HCT116 (cell line): ENCODE results near the gene BICD1. TPM values are rescaled to one million over a fixed set of nuclear protein-coding genes. Genes with fewer than 3 reads are reported as not detected.

Source experiments
- ATAC-seq: fragments of 200-7000 bp; cut with Tn5 transposase; 2 replicates; pipeline ENCODE4 v1.9.1; 2020; ENCODE audit warnings: mild to moderate bottlenecking, moderate library complexity
- BruUV-seq: library from RNA; stranded (reverse); fragments of 400-500 nt; replicated peaks from 2 replicates; lab custom pipeline; 2021; lab: Mats Ljungman, UMichigan
- CTCF ChIA-PET: fragments of 300-600 bp; sonication (Branson Sonifier 250); formaldehyde crosslinking; loops from one replicate; lab custom pipeline; 2021; ENCODE audit warnings: antibody characterized with exemption; lab: Charles Lee
- POLR2A ChIA-PET: fragments of 300-600, 350-600 bp; sonication (Branson Sonifier 250); formaldehyde crosslinking; loops from one replicate; lab custom pipeline; 2021; ENCODE audit warnings: antibody characterized with exemption; lab: Charles Lee
- RAD21 ChIA-PET, 2 experiments: fragments of 300-600 bp; sonication (Branson Sonifier 250); formaldehyde crosslinking; loops; one replicate each; lab custom pipeline; 2023; ENCODE audit warnings: low total read pairs in 2 of 2; ENCODE audit not compliant: uncharacterized antibody in 2 of 2, unreplicated experiment in 2 of 2, low non-redundant PET in 1 of 2; lab: Charles Lee
- DNase-seq: peaks from one replicate; pipeline ENCODE4 v3.0.0-alpha.2; 2010; ENCODE audit warnings: low read depth, low spot score
- H2AFZ ChIP-seq: fragments of 200-600 bp; shearing (Covaris generic), sonication (generic); 2 replicates; pipeline ENCODE4 v1.6.1; 2017; ENCODE audit warnings: low read depth, mixed run types, mixed read lengths, antibody characterized with exemption, low read length; ENCODE audit not compliant: poor library complexity, severe bottlenecking
- H3K27ac ChIP-seq: 2 replicates; pipeline ENCODE4 v1.5.1; 2012; ENCODE audit warnings: low read depth, low read length
- H3K27me3 ChIP-seq: fragments of 200-600 bp; sonication (generic); 2 replicates; pipeline ENCODE4 v1.6.1; 2016; ENCODE audit warnings: mixed run types, low read length, mixed read lengths; ENCODE audit not compliant: insufficient read depth
- H3K36me3 ChIP-seq, 2 experiments: fragments of 200-500 bp in 1 of 2; fragments of 200-600 bp in 1 of 2; sonication (Bioruptor generic) in 1 of 2; sonication (generic) in 1 of 2; 2 replicates each; pipeline versions ENCODE4 v1.5.1 to v1.6.1; 2014 to 2016; ENCODE audit warnings: low read length in 2 of 2, inconsistent platforms in 1 of 2, mixed read lengths in 1 of 2, mixed run types in 1 of 2; ENCODE audit not compliant: insufficient read depth in 2 of 2, control insufficient read depth in 1 of 2
- H3K4me1 ChIP-seq, 2 experiments: fragments of 200-600 bp in 1 of 2; sonication (generic) in 1 of 2; 2 replicates each; pipeline versions ENCODE4 v1.5.1 to v1.6.1; 2012 to 2017; ENCODE audit warnings: low read length in 2 of 2, inconsistent platforms in 1 of 2, mild to moderate bottlenecking in 1 of 2, mixed read lengths in 1 of 2, mixed run types in 1 of 2, moderate library complexity in 1 of 2; ENCODE audit not compliant: insufficient read depth in 2 of 2, control insufficient read depth in 1 of 2
- H3K4me2 ChIP-seq: fragments of 200-600 bp; sonication (generic); 2 replicates; pipeline ENCODE4 v1.6.1; 2017; ENCODE audit warnings: mixed run types, low read length, mixed read lengths
- H3K4me3 ChIP-seq, 2 experiments: fragments of 200-600 bp in 1 of 2; sonication (generic) in 1 of 2; replicated peaks in 1 of 2; 2 replicates each; pipeline ENCODE4 v1.5.1; 2011 to 2016; ENCODE audit warnings: low read length in 2 of 2, control low read depth in 1 of 2, low read depth in 1 of 2, mild to moderate bottlenecking in 1 of 2, mixed read lengths in 1 of 2, mixed run types in 1 of 2
- H3K79me2 ChIP-seq: fragments of 200-600 bp; sonication (generic); 2 replicates; pipeline ENCODE4 v1.6.1; 2017; ENCODE audit warnings: mild to moderate bottlenecking, mixed run types, low read length, moderate library complexity, mixed read lengths; ENCODE audit not compliant: insufficient read depth
- H3K9ac ChIP-seq: fragments of 200-600 bp; sonication (generic); 2 replicates; pipeline ENCODE4 v1.6.1; 2016; ENCODE audit warnings: low read length, mixed read lengths
- H3K9me2 ChIP-seq: fragments of 200-600 bp; sonication (generic), shearing (Covaris generic); 2 replicates; pipeline ENCODE4 v1.6.1; 2017; ENCODE audit warnings: mixed run types, mild to moderate bottlenecking, moderate library complexity; ENCODE audit not compliant: insufficient read depth
- H3K9me3 ChIP-seq, 2 experiments: fragments of 200-500 bp in 1 of 2; fragments of 200-600 bp in 1 of 2; sonication (Bioruptor generic) in 1 of 2; sonication (generic) in 1 of 2; 2 replicates each; pipeline ENCODE4 v1.6.1; 2014 to 2017; ENCODE audit warnings: low read length in 2 of 2, mixed read lengths in 2 of 2, inconsistent platforms in 1 of 2, low read depth in 1 of 2, mild to moderate bottlenecking in 1 of 2, mixed run types in 1 of 2, moderate library complexity in 1 of 2; ENCODE audit not compliant: control insufficient read depth in 1 of 2, insufficient read depth in 1 of 2
- H4K20me1 ChIP-seq: fragments of 200-600 bp; sonication (generic), shearing (Covaris generic); 2 replicates; pipeline ENCODE4 v1.6.1; 2017; ENCODE audit warnings: mixed run types, mild to moderate bottlenecking, moderate library complexity; ENCODE audit not compliant: insufficient read depth
- EZH2 ChIP-seq: fragments of 200-600 bp; sonication (generic); IDR thresholded peaks from 2 replicates; pipeline ENCODE4 v1.6.1; 2017; ENCODE audit warnings: antibody characterized with exemption, mixed run types
- EZH2phosphoT487 ChIP-seq: fragments of 200-600 bp; IDR thresholded peaks from 2 replicates; pipeline ENCODE4 v1.6.1; 2018; ENCODE audit warnings: antibody characterized with exemption, borderline replicate concordance
- TCF7L2 ChIP-seq: IDR thresholded peaks from 2 replicates; pipeline ENCODE4 v1.7.0; 2011; ENCODE audit warnings: borderline replicate concordance, inconsistent platforms; ENCODE audit not compliant: insufficient read depth, insufficient read length; ENCODE audit errors: extremely low read depth
- ZBTB33 ChIP-seq: IDR thresholded peaks from 2 replicates; pipeline ENCODE4 v1.6.1; 2011; ENCODE audit warnings: mild to moderate bottlenecking, low read length, moderate library complexity; ENCODE audit not compliant: insufficient replicate concordance; ENCODE audit errors: extremely low read depth
- ZFX ChIP-seq: fragments of 450-650 bp; IDR thresholded peaks from 2 replicates; pipeline ENCODE4 v1.6.1; 2017
- intact Hi-C: fragments of 100-400 bp; cut with micrococcal nuclease; formaldehyde crosslinking; loops from 2 replicates; pipeline ENCODE4 v1.10.0; 2022
- total RNA-seq: library from RNA; stranded (reverse); gene quantifications from one replicate; pipeline ENCODE4 v1.2.1, GENCODE V29; 2021; ENCODE audit not compliant: unreplicated experiment
- TF ChIP-seq, protein P1 (sequence below): IDR thresholded peaks from 2 replicates; pipeline ENCODE4 v1.6.1; 2012

The BICD1 gene
- total RNA-seq, 1 experiment from 2014 or later = 32.5 TPM

DNA sequence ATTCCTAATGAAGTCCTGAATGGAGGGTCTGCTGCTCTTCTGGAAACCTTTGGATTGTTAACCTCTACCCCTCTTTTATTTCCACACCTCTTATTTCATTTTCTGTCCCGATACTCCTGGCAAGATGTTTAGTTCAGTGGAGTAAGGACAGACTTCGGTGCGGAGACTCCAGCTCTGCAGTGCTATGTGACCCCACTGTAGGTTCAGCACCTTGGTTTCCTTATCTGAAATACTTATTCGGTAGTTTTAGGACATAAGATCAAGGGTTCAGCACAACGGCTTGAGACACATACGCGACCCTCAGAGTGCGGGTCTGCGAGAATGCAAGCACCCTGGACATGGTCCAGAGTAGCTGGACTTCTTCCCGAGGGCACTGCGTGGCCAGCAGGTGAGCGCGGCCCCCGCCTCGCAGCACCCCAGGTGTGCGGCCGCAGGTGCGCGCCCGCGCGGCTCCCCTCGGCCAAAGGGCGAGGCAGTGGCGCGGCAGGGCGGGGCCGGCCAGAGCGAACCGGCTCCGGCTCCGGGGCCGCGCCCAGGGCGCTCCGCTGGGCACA, 292.2 kb downstream of the BICD1 start:
- DNase-seq (no peak), ATAC-seq (no peak)
- peak overlapping the region; percentile 66 to 83 for H3K4me3 ChIP-seq
- no peaks in the 10 kb centered on the region for H3K9me2 ChIP-seq
- no peaks in the 10 kb centered on the region for H4K20me1 ChIP-seq
- TF ChIP-seq ZFX (no peak), TCF7L2 (peak; percentile 4), EZH2 (no peak), ZBTB33 (no peak), EZH2phosphoT487 (no peak)
- TF ChIP-seq, protein P1, sequence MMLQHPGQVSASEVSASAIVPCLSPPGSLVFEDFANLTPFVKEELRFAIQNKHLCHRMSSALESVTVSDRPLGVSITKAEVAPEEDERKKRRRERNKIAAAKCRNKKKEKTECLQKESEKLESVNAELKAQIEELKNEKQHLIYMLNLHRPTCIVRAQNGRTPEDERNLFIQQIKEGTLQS = no peak
- no peaks in the 10 kb centered on the region for H3K27me3 ChIP-seq
- no TSS peak for BruUV-seq
- intact Hi-C loops = no loop called here
- no peaks in the 10 kb centered on the region for H3K9me3 ChIP-seq
- H2AFZ ChIP-seq = peak overlapping the region; percentile 86
- H3K4me2 ChIP-seq = peak overlapping the region; percentile 86
- H3K36me3 ChIP-seq = no peaks in the 10 kb centered on the region
- ChIA-PET RAD21 (no interaction called here), POLR2A (interaction anchor here (0.7 kb wide), 1 partner anchor 287 kb away, joined by 3 read pairs; no protein-coding TSS in a partner anchor), CTCF (interaction anchor here (0.7 to 1.2 kb wide), 2 partner anchors 36 to 357 kb away, joined by 3 read pairs; partner anchors contain the start of gene YARS2)
- H3K27ac ChIP-seq = peak overlapping the region; percentile 94
- peaks cover 13 to 23% of the 10 kb centered on the region in 2 experiments for H3K4me1 ChIP-seq
- peak overlapping the region; percentile 66 for H3K9ac ChIP-seq
- peaks cover 18% of the 10 kb centered on the region for H3K79me2 ChIP-seq
